Activated naive CD4-positive, alpha-beta T cell treated with anti-CD3 and anti-CD28 coated beads for 36 hours (primary cell): ENCODE measurements around the gene CRYBA1. TPM values are rescaled to one million over a fixed set of nuclear protein-coding genes. Genes with fewer than 3 reads are reported as not detected.

ENCODE experiments used
- total RNA-seq, 2 experiments: library from RNA; stranded (reverse); gene quantifications; one replicate each; pipeline ENCODE4 v1.2.3, GENCODE V29; 2021

Gene CRYBA1
- total RNA-seq, 2 experiments from 2014 or later = not detected

Other genes with a start within 250 kb of the CRYBA1 start
- not detected for gene SEZ6, start 240.8 kb upstream of the CRYBA1 start, total RNA-seq
- gene PIPOX, start 203.7 kb upstream of the CRYBA1 start, total RNA-seq = 1 to 10 TPM; 2.5 to 4.2 TPM
- gene MYO18A, start 66.5 kb upstream of the CRYBA1 start, total RNA-seq = 10 to 100 TPM; 23.8 to 25.0 TPM
- gene NUFIP2, start 47.3 kb downstream of the CRYBA1 start, total RNA-seq = 10 to 100 TPM; 51.0 to 57.8 TPM
- gene TAOK1, start 143.5 kb downstream of the CRYBA1 start, total RNA-seq = 10 to 100 TPM; 21.8 to 21.9 TPM